Stimulated activated naive CD8-positive, alpha-beta T cell treated with anti-CD3 and anti-CD28 coated beads, Interleukin-15, Interleukin-2, amounts not matched to agents 100 ng/mL and 50 ng/mL, for 24 hours (primary cell): ENCODE data around the gene SLC51B.

Experiments used
- H3K27ac Mint-ChIP-seq: one replicate; pipeline ENCODE4 v1.8.0; 2021; ENCODE audit warnings: mild to moderate bottlenecking, mixed read lengths
- H3K27me3 Mint-ChIP-seq: one replicate; pipeline ENCODE4 v1.8.0; 2021; ENCODE audit warnings: mixed read lengths
- H3K36me3 Mint-ChIP-seq: one replicate; pipeline ENCODE4 v1.8.0; 2021; ENCODE audit warnings: low read depth, mixed read lengths
- H3K4me1 Mint-ChIP-seq: one replicate; pipeline ENCODE4 v1.8.0; 2021; ENCODE audit warnings: low read depth, mixed read lengths
- H3K4me3 Mint-ChIP-seq: one replicate; pipeline ENCODE4 v1.8.0; 2021; ENCODE audit warnings: mild to moderate bottlenecking, mixed read lengths
- H3K9me3 Mint-ChIP-seq: one replicate; pipeline ENCODE4 v1.8.0; 2021; ENCODE audit warnings: mixed read lengths

SLC51B gene

GRCh38 chr15:65081270-65081669, 36.1 kb downstream of the SLC51B start:
- no peaks in the 10 kb centered on the region for H3K9me3 Mint-ChIP-seq
- H3K27me3 Mint-ChIP-seq: peaks cover 14% of the 10 kb centered on the region
- H3K4me1 Mint-ChIP-seq: peaks cover 20% of the 10 kb centered on the region
- H3K4me3 Mint-ChIP-seq: no peak overlapping the region
- H3K27ac Mint-ChIP-seq: no peak overlapping the region
- H3K36me3 Mint-ChIP-seq: no peaks in the 10 kb centered on the region

- Mint-ChIP-seq H3K9me3 (no peaks in the 10 kb centered on the region), H3K4me3 (no peak overlapping the region), H3K36me3 (no peaks in the 10 kb centered on the region), H3K4me1 (peaks cover 20% of the 10 kb centered on the region), H3K27me3 (peaks cover 10% of the 10 kb centered on the region), H3K27ac (no peak overlapping the region)
Observed at GRCh38 chr15:65081758-65082157, 36.6 kb downstream of the SLC51B start.

- Mint-ChIP-seq H3K9me3 (no peaks in the 10 kb centered on the region), H3K27me3 (peaks cover 10% of the 10 kb centered on the region), H3K4me1 (peaks cover 20% of the 10 kb centered on the region), H3K4me3 (no peak overlapping the region), H3K27ac (peak overlapping the region; percentile 34), H3K36me3 (no peaks in the 10 kb centered on the region)
Observed at GRCh38 chr15:65082303-65082953, 37.2 kb downstream of the SLC51B start.

GRCh38 chr15:65083262-65083701, 38.1 kb downstream of the SLC51B start:
- peaks cover 4% of the 10 kb centered on the region for H3K27me3 Mint-ChIP-seq
- H3K4me1 Mint-ChIP-seq: peaks cover 16% of the 10 kb centered on the region
- no peak overlapping the region for H3K27ac Mint-ChIP-seq
- no peaks in the 10 kb centered on the region for H3K9me3 Mint-ChIP-seq
- H3K4me3 Mint-ChIP-seq: no peak overlapping the region
- no peaks in the 10 kb centered on the region for H3K36me3 Mint-ChIP-seq

GRCh38 chr15:65084500-65085206, 39.5 kb downstream of the SLC51B start:
- Mint-ChIP-seq H3K27ac (no peak overlapping the region), H3K4me3 (no peak overlapping the region), H3K36me3 (no peaks in the 10 kb centered on the region), H3K4me1 (peaks cover 16% of the 10 kb centered on the region), H3K9me3 (no peaks in the 10 kb centered on the region), H3K27me3 (no peaks in the 10 kb centered on the region)

GRCh38 chr15:65085207-65085753, 40.1 kb downstream of the SLC51B start:
- Mint-ChIP-seq H3K4me3 (no peak overlapping the region), H3K4me1 (peaks cover 16% of the 10 kb centered on the region), H3K27me3 (no peaks in the 10 kb centered on the region), H3K9me3 (no peaks in the 10 kb centered on the region), H3K36me3 (no peaks in the 10 kb centered on the region), H3K27ac (no peak overlapping the region)

- no peak overlapping the region for H3K27ac Mint-ChIP-seq
- H3K36me3 Mint-ChIP-seq: no peaks in the 10 kb centered on the region
- no peak overlapping the region for H3K4me3 Mint-ChIP-seq
- H3K9me3 Mint-ChIP-seq: no peaks in the 10 kb centered on the region
- peaks cover 16% of the 10 kb centered on the region for H3K4me1 Mint-ChIP-seq
- H3K27me3 Mint-ChIP-seq: no peaks in the 10 kb centered on the region
Observed at GRCh38 chr15:65085990-65086679, 40.9 kb downstream of the SLC51B start.

- peaks cover 13% of the 10 kb centered on the region for H3K4me1 Mint-ChIP-seq
- no peaks in the 10 kb centered on the region for H3K27me3 Mint-ChIP-seq
- no peak overlapping the region for H3K4me3 Mint-ChIP-seq
- H3K36me3 Mint-ChIP-seq: no peaks in the 10 kb centered on the region
- H3K9me3 Mint-ChIP-seq: no peaks in the 10 kb centered on the region
- no peak overlapping the region for H3K27ac Mint-ChIP-seq
Observed at GRCh38 chr15:65086680-65087111, 41.5 kb downstream of the SLC51B start.

- no peaks in the 10 kb centered on the region for H3K36me3 Mint-ChIP-seq
- H3K9me3 Mint-ChIP-seq: no peaks in the 10 kb centered on the region
- H3K4me3 Mint-ChIP-seq: no peak overlapping the region
- peaks cover 6% of the 10 kb centered on the region for H3K4me1 Mint-ChIP-seq
- no peaks in the 10 kb centered on the region for H3K27me3 Mint-ChIP-seq
- H3K27ac Mint-ChIP-seq: no peak overlapping the region
Observed at GRCh38 chr15:65087411-65087810, 42.2 kb downstream of the SLC51B start.

GRCh38 chr15:65087873-65088642, 42.9 kb downstream of the SLC51B start:
- no peak overlapping the region for H3K4me3 Mint-ChIP-seq
- no peaks in the 10 kb centered on the region for H3K36me3 Mint-ChIP-seq
- H3K27ac Mint-ChIP-seq: no peak overlapping the region
- no peaks in the 10 kb centered on the region for H3K9me3 Mint-ChIP-seq
- H3K27me3 Mint-ChIP-seq: no peaks in the 10 kb centered on the region
- no peaks in the 10 kb centered on the region for H3K4me1 Mint-ChIP-seq

GRCh38 chr15:65088643-65089021, 43.4 kb downstream of the SLC51B start:
- Mint-ChIP-seq H3K27me3 (no peaks in the 10 kb centered on the region), H3K27ac (no peak overlapping the region), H3K36me3 (no peaks in the 10 kb centered on the region), H3K4me1 (no peaks in the 10 kb centered on the region), H3K9me3 (no peaks in the 10 kb centered on the region), H3K4me3 (no peak overlapping the region)

GRCh38 chr15:65089206-65089824, 44.1 kb downstream of the SLC51B start:
- Mint-ChIP-seq H3K4me1 (no peaks in the 10 kb centered on the region), H3K4me3 (no peak overlapping the region), H3K27me3 (no peaks in the 10 kb centered on the region), H3K27ac (no peak overlapping the region), H3K36me3 (no peaks in the 10 kb centered on the region), H3K9me3 (no peaks in the 10 kb centered on the region)

- H3K27ac Mint-ChIP-seq: no peak overlapping the region
- no peaks in the 10 kb centered on the region for H3K27me3 Mint-ChIP-seq
- H3K4me3 Mint-ChIP-seq: no peak overlapping the region
- peaks cover 6% of the 10 kb centered on the region for H3K36me3 Mint-ChIP-seq
- H3K9me3 Mint-ChIP-seq: no peaks in the 10 kb centered on the region
- no peaks in the 10 kb centered on the region for H3K4me1 Mint-ChIP-seq
Observed at GRCh38 chr15:65091946-65092770, 47.0 kb downstream of the SLC51B start.
